K562 (cell line): ENCODE results near the gene EFEMP2. TPM values are rescaled to one million over a fixed set of nuclear protein-coding genes. Genes with fewer than 3 reads are reported as not detected.

Experiments
- ATAC-seq: fragments of 200-7000 bp; cut with Tn5 transposase; 3 replicates; pipeline ENCODE4 v1.9.1; 2020; ENCODE audit warnings: moderate library complexity
- BruUV-seq: library from RNA; stranded (reverse); fragments of 400-500 nt; replicated peaks from 2 replicates; lab custom pipeline; 2021; lab: Mats Ljungman, UMichigan
- CTCF ChIA-PET: fragments of 300-600 bp; formaldehyde crosslinking; extraction: SDS; loops from one replicate; lab custom pipeline; 2021; ENCODE audit warnings: low intra/inter-chr PET ratio; lab: Yijun Ruan, JAX
- POLR2A ChIA-PET: fragments of 300-600, 350-650 bp; sonication (Branson Sonifier 250); formaldehyde crosslinking; extraction: SDS; loops from one replicate; lab custom pipeline; 2021; ENCODE audit warnings: antibody characterized with exemption, inconsistent platforms; lab: Yijun Ruan, JAX
- DNase-seq, 4 experiments: peaks; one replicate each; pipeline versions ENCODE4 v3.0.0 to v3.0.0-alpha.2; 2011 to 2018; ENCODE audit warnings: low spot score in 3 of 4, mixed read lengths in 3 of 4; ENCODE audit errors: extremely low read depth in 1 of 4
- FAIRE-seq: peaks from 2 replicates; lab custom pipeline; 2011; peaks lifted over from hg19 to GRCh38; lab: Jason Lieb, UNC
- H2AFZ ChIP-seq: 2 replicates; pipeline ENCODE4 v1.6.0; 2011; ENCODE audit warnings: low read depth, low read length, control low read depth, inconsistent platforms
- H3K27ac ChIP-seq: fragments of 200-600 bp; 3 replicates; pipeline ENCODE4 v1.8.0; 2011; ENCODE audit warnings: low read depth, mild to moderate bottlenecking, control low read depth, inconsistent platforms, low read length, moderate library complexity, mixed read lengths; ENCODE audit errors: extremely low read depth
- H3K27me3 ChIP-seq, 2 experiments: fragments of 300-600 bp in 1 of 2; 2 replicates in 1 of 2; 3 replicates in 1 of 2; pipeline versions ENCODE4 v1.6.0 to v1.8.0; 2011; ENCODE audit warnings: inconsistent platforms in 2 of 2, low read length in 2 of 2, mild to moderate bottlenecking in 1 of 2, mixed read lengths in 1 of 2, moderate library complexity in 1 of 2; ENCODE audit not compliant: control insufficient read depth in 2 of 2, insufficient read depth in 2 of 2
- H3K36me3 ChIP-seq: fragments of 300-600 bp; 3 replicates; pipeline ENCODE4 v1.8.0; 2011; ENCODE audit warnings: mild to moderate bottlenecking, low read length, inconsistent platforms; ENCODE audit not compliant: control insufficient read depth, insufficient read depth
- H3K4me1 ChIP-seq, 2 experiments: fragments of 200-600 bp in 1 of 2; replicated peaks in 1 of 2; 2 replicates in 1 of 2; 3 replicates in 1 of 2; pipeline versions ENCODE4 v1.5.1 to v1.8.0; 2011; ENCODE audit warnings: inconsistent platforms in 2 of 2, low read length in 2 of 2, mild to moderate bottlenecking in 1 of 2, mixed read lengths in 1 of 2, moderate library complexity in 1 of 2; ENCODE audit not compliant: control insufficient read depth in 2 of 2, insufficient read depth in 2 of 2
- H3K4me2 ChIP-seq: 2 replicates; pipeline ENCODE4 v1.6.1; 2011; ENCODE audit warnings: low read length, control low read depth, inconsistent platforms, mixed read lengths; ENCODE audit not compliant: insufficient read depth
- H3K4me3 ChIP-seq: fragments of 200-600 bp; sonication (generic), shearing (Covaris generic); 2 replicates; pipeline ENCODE4 v1.5.1; 2016; ENCODE audit warnings: control low read depth, inconsistent platforms
- H3K79me2 ChIP-seq: fragments of 200-600 bp; 3 replicates; pipeline ENCODE4 v1.8.0; 2011; ENCODE audit warnings: low read length, inconsistent platforms; ENCODE audit not compliant: control insufficient read depth, insufficient read depth
- H3K9ac ChIP-seq, 2 experiments: 2 replicates each; pipeline versions ENCODE4 v1.6.0 to v1.6.1; 2011; ENCODE audit warnings: low read depth in 2 of 2, low read length in 2 of 2, control low read depth in 1 of 2, inconsistent platforms in 1 of 2, mild to moderate bottlenecking in 1 of 2, mixed read lengths in 1 of 2; ENCODE audit not compliant: insufficient read depth in 1 of 2
- H3K9me1 ChIP-seq: one replicate; pipeline ENCODE4 v1.6.0; 2011; ENCODE audit warnings: inconsistent platforms, mild to moderate bottlenecking, low read length, moderate library complexity; ENCODE audit not compliant: control insufficient read depth, insufficient read depth
- H3K9me3 ChIP-seq: replicated peaks from 2 replicates; pipeline ENCODE4 v1.5.1; 2011; ENCODE audit warnings: low read depth, low read length, inconsistent platforms; ENCODE audit not compliant: control insufficient read depth, insufficient read depth
- H4K20me1 ChIP-seq: replicated peaks from 2 replicates; pipeline ENCODE4 v1.6.1; 2011; ENCODE audit warnings: low read length, inconsistent platforms, mixed read lengths; ENCODE audit not compliant: control insufficient read depth, insufficient read depth
- CBX5 ChIP-seq: IDR thresholded peaks from 2 replicates; pipeline ENCODE4 v1.6.1; 2014; ENCODE audit warnings: low read depth, borderline replicate concordance
- CREB5 ChIP-seq: fragments of 250-450 bp; sonication (Bioruptor Pico); IDR thresholded peaks from 2 replicates; pipeline ENCODE4 v1.5.0; 2020; ENCODE audit warnings: mild to moderate bottlenecking
- ELF4 ChIP-seq: fragments of 450-650 bp; formaldehyde crosslinking; IDR thresholded peaks from 2 replicates; pipeline ENCODE4 v1.4.0; 2022; ENCODE audit warnings: missing genetic modification characterization
- MAZ ChIP-seq, 2 experiments: fragments of 450-650 bp in 1 of 2; sonication (generic) in 1 of 2; formaldehyde crosslinking; IDR thresholded peaks in 1 of 2; conservative IDR thresholded peaks in 1 of 2; 2 replicates each; pipeline versions ENCODE4 v1.4.0 to v1.5.0; 2020; ENCODE audit warnings: mild to moderate bottlenecking in 1 of 2, missing genetic modification reagents in 1 of 2
- NFIC ChIP-seq: fragments of 450-650 bp; IDR thresholded peaks from 2 replicates; pipeline ENCODE4 v1.6.1; 2017; ENCODE audit warnings: mild to moderate bottlenecking, inconsistent platforms
- SNRNP70 ChIP-seq: fragments of 200-400 bp; formaldehyde crosslinking; optimal IDR thresholded peaks from 2 replicates; pipeline ENCODE3; 2017; ENCODE audit warnings: low read depth, low read length
- SP2 ChIP-seq: IDR thresholded peaks from 2 replicates; pipeline ENCODE4 v1.6.1; 2011; ENCODE audit warnings: mild to moderate bottlenecking, low read depth, low read length, moderate library complexity; ENCODE audit not compliant: poor library complexity, severe bottlenecking; ENCODE audit errors: extremely low read depth
- ZFP91 ChIP-seq: sonication (generic); formaldehyde crosslinking; IDR thresholded peaks from 2 replicates; pipeline ENCODE4 v1.8.0; 2022; ENCODE audit warnings: mild to moderate bottlenecking, missing genetic modification reagents
- ZNF121 ChIP-seq: sonication (generic); formaldehyde crosslinking; conservative IDR thresholded peaks from 2 replicates; pipeline ENCODE4 v1.8.0; 2022; ENCODE audit warnings: missing genetic modification reagents
- ZNF780A ChIP-seq: fragments of 250-450 bp; sonication (Bioruptor Pico); IDR thresholded peaks from 2 replicates; pipeline ENCODE4 v1.5.0; 2021; ENCODE audit warnings: mild to moderate bottlenecking
- WGBS: fragments of 100-300 bp; shearing (Covaris generic); methylation state at CpG from one replicate; pipeline ENCODE4 v1.1.6; 2016; ENCODE audit warnings: low coverage, mixed read lengths; ENCODE audit not compliant: insufficient coverage; ENCODE audit errors: missing lambda C conversion rate; 5-methylcytosine and 5-hydroxymethylcytosine counted together
- in situ Hi-C: fragments of 300-500 bp; cut with MboI; formaldehyde crosslinking; loops from 4 replicates; pipeline ENCODE4 v1.15.0; 2018; ENCODE audit warnings: inconsistent platforms, mixed read lengths
- intact Hi-C: fragments of 100-400 bp; cut with micrococcal nuclease; formaldehyde crosslinking; loops from 2 replicates; pipeline ENCODE4 v1.14.2; 2022
- polyA plus RNA-seq, 8 experiments: library from polyadenylated mRNA; depleted of rRNA in 4 of 8; stranded (reverse) in 5 of 8; unstranded in 3 of 8; fragments of >200 nt; fragmentation: Nextera tagmentation in 2 of 8; fragmentation: Illumina TruSeq in 1 of 8; extraction: Ambion mirVana in 2 of 8; extraction: Trizol in 1 of 8; gene quantifications; 2 replicates each; pipeline versions ENCODE4 v1.2.1 to v1.2.3, GENCODE V29; 2011 to 2014; ENCODE audit warnings: inconsistent platforms in 1 of 8, missing spikeins in 1 of 8
- total RNA-seq, 7 experiments: library from RNA; depleted of rRNA in 6 of 7; stranded (reverse); fragments of >200 nt in 6 of 7; fragmentation: Illumina TruSeq in 2 of 7; extraction: Trizol in 2 of 7; gene quantifications; 2 replicates each; pipeline versions ENCODE4 v1.2.1 to v1.2.3, GENCODE V29; 2011 to 2021; ENCODE audit warnings: low replicate concordance in 1 of 7
- TF ChIP-seq, protein P1 (sequence below): fragments of 250-450 bp; sonication (Bioruptor Pico); IDR thresholded peaks from 2 replicates; pipeline ENCODE4 v1.6.1; 2021; ENCODE audit warnings: mild to moderate bottlenecking
- TF ChIP-seq, protein P2 (sequence below): sonication (generic); formaldehyde crosslinking; IDR thresholded peaks from 2 replicates; pipeline ENCODE4 v1.8.0; 2022; ENCODE audit warnings: mild to moderate bottlenecking, missing genetic modification reagents

EFEMP2 gene
- total and polyA plus RNA-seq, 9 of the 15 experiments (the other 6 are each of a cell fraction or from before 2014, with no cell fraction given) = 0.07 to 2.9 (median 0.69) TPM; not detected in 1

GRCh38 chr11:65886826-65887722 lies 14.5 kb upstream of the EFEMP2 start:
- H3K4me1 ChIP-seq = peaks cover 17 to 61% of the 10 kb centered on the region in 2 experiments
- 73% methylated on average over 13 of the region's 14 CpGs for WGBS
- H3K9me1 ChIP-seq = no peaks in the 10 kb centered on the region
- peak overlapping the region; percentile 71; the same call in 2 of the 3 replicates for H3K27ac ChIP-seq
- peak overlapping the region; percentile 69 for H3K4me3 ChIP-seq
- H2AFZ ChIP-seq = no peak overlapping the region
- H3K79me2 ChIP-seq = peaks cover 34% of the 10 kb centered on the region
- no peaks in the 10 kb centered on the region for H3K27me3 ChIP-seq
- ATAC-seq (no peak), FAIRE-seq (no peak), DNase-seq (no peak)
- POLR2A ChIA-PET = interaction anchor here (0.6 to 14.4 kb wide), 13 partner anchors 13 to 220 kb away, joined by 3 to 147 read pairs (median 5); partner anchors contain the start of genes CFL1, FOSL1, MUS81 and RNASEH2C
- no TSS peak for BruUV-seq
- peaks cover 3% of the 10 kb centered on the region; the same call in 1 of the 2 replicates for H4K20me1 ChIP-seq
- no peaks in the 10 kb centered on the region for H3K9me3 ChIP-seq
- in situ Hi-C loops = no loop called here
- intact Hi-C loops = loop anchor here (5.0 kb wide), 2 partner anchors 105 to 175 kb away; partner anchors contain the start of genes AP5B1 and KAT5
- peak overlapping the region; percentile 90 for H3K4me2 ChIP-seq
- H3K9ac ChIP-seq = peak overlapping the region; percentile 58 to 96
- CTCF ChIA-PET = interaction anchor here (1.1 to 3.3 kb wide), 3 partner anchors 25 to 176 kb away, joined by 3 to 40 read pairs (median 12); partner anchors contain the start of gene KAT5
- peaks cover 53% of the 10 kb centered on the region for H3K36me3 ChIP-seq
- TF ChIP-seq MAZ (CRISPR knock-in tag; conservative IDR thresholded peaks at IDR 0.05 in 1 of 2, IDR thresholded peaks at IDR 0.05 in 1 of 2) = no peak
- TF ChIP-seq CBX5 = no peak
- no peak for TF ChIP-seq CREB5 (CRISPR knock-in tag)
- no peak for TF ChIP-seq ZNF780A (CRISPR knock-in tag)
- TF ChIP-seq SNRNP70 = no peak
- TF ChIP-seq, protein P1, sequence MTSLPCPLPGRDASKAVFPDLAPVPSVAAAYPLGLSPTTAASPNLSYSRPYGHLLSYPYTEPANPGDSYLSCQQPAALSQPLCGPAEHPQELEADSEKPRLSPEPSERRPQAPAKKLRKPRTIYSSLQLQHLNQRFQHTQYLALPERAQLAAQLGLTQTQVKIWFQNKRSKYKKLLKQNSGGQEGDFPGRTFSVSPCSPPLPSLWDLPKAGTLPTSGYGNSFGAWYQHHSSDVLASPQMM (CRISPR knock-in tag) = no peak
- TF ChIP-seq ZFP91 = no peak
- TF ChIP-seq SP2 = no peak
- TF ChIP-seq ZNF121 (CRISPR knock-in tag) = no peak
- TF ChIP-seq ELF4 = no peak
- peak; percentile 36 for TF ChIP-seq NFIC
- TF ChIP-seq, protein P2, sequence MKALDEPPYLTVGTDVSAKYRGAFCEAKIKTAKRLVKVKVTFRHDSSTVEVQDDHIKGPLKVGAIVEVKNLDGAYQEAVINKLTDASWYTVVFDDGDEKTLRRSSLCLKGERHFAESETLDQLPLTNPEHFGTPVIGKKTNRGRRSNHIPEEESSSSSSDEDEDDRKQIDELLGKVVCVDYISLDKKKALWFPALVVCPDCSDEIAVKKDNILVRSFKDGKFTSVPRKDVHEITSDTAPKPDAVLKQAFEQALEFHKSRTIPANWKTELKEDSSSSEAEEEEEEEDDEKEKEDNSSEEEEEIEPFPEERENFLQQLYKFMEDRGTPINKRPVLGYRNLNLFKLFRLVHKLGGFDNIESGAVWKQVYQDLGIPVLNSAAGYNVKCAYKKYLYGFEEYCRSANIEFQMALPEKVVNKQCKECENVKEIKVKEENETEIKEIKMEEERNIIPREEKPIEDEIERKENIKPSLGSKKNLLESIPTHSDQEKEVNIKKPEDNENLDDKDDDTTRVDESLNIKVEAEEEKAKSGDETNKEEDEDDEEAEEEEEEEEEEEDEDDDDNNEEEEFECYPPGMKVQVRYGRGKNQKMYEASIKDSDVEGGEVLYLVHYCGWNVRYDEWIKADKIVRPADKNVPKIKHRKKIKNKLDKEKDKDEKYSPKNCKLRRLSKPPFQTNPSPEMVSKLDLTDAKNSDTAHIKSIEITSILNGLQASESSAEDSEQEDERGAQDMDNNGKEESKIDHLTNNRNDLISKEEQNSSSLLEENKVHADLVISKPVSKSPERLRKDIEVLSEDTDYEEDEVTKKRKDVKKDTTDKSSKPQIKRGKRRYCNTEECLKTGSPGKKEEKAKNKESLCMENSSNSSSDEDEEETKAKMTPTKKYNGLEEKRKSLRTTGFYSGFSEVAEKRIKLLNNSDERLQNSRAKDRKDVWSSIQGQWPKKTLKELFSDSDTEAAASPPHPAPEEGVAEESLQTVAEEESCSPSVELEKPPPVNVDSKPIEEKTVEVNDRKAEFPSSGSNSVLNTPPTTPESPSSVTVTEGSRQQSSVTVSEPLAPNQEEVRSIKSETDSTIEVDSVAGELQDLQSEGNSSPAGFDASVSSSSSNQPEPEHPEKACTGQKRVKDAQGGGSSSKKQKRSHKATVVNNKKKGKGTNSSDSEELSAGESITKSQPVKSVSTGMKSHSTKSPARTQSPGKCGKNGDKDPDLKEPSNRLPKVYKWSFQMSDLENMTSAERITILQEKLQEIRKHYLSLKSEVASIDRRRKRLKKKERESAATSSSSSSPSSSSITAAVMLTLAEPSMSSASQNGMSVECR (CRISPR knock-in tag) = 0 out of 2 replicates have a peak, but pooled peaks have one; percentile 1
